Measurements from ENCODE around the gene FTL. TPM values are rescaled to one million over a fixed set of nuclear protein-coding genes. Genes with fewer than 3 reads are reported as not detected.
"Not testable (repeated sequence)": the region's sequence is repeated elsewhere in the genome, so short reads cannot be mapped to it uniquely, and the experiment has no call there.

The FTL gene
- total RNA-seq, 1 experiment from 2014 or later: 2,963 TPM

- no peak for DNase-seq
- H3K4me3 Mint-ChIP-seq (ENCODE audit: unreplicated experiment): no peak overlapping the region
- intact Hi-C loops (cut with micrococcal nuclease; ENCODE audit: unreplicated experiment): no loop called here
- no peaks in the 10 kb centered on the region for H3K9me3 Mint-ChIP-seq (ENCODE audit: unreplicated experiment)
- peaks cover 19% of the 10 kb centered on the region for H3K36me3 Mint-ChIP-seq (ENCODE audit: insufficient read depth, unreplicated experiment)
- H3K27ac Mint-ChIP-seq (ENCODE audit: unreplicated experiment): peak overlapping the region; percentile 45
- POLR2A ChIA-PET: no interaction called here
- H3K36me3 ChIP-seq (ENCODE audit: control insufficient read depth, insufficient read depth, low read length): no peaks in the 10 kb centered on the region
- no peaks in the 10 kb centered on the region for H3K9me3 ChIP-seq
- BruUV-seq (replicated peaks): no TSS peak
- no peaks in the 10 kb centered on the region for H3K27me3 ChIP-seq (replicated peaks; ENCODE audit: control insufficient read depth, insufficient read depth, low read length)
- CTCF ChIA-PET: no interaction called here
- no peaks in the 10 kb centered on the region for H3K27me3 Mint-ChIP-seq (ENCODE audit: insufficient read depth, unreplicated experiment)
- no peaks in the 10 kb centered on the region for H3K4me1 ChIP-seq
- no peak overlapping the region for H3K4me3 ChIP-seq (ENCODE audit: low read depth, low read length)
- no peak for TF ChIP-seq CTCF (IDR thresholded peaks at IDR 0.05; ENCODE audit: insufficient read depth in 1 of 2, low read depth in 1 of 2, low read length in 1 of 2, severe bottlenecking in 1 of 2, unreplicated experiment in 1 of 2)
- H3K4me1 Mint-ChIP-seq (ENCODE audit: low read depth, unreplicated experiment): no peaks in the 10 kb centered on the region
Measured at GRCh38 chr19:48926909-48927308, 38.2 kb upstream of the FTL start.

GRCh38 chr19:48927692-48928091 is 37.4 kb upstream of the FTL start:
- BruUV-seq (replicated peaks); H3K4me1 ChIP-seq; DNase-seq; H3K27me3 ChIP-seq (replicated peaks; ENCODE audit: control insufficient read depth, insufficient read depth, low read length); H3K4me3 Mint-ChIP-seq (ENCODE audit: unreplicated experiment); intact Hi-C loops (cut with micrococcal nuclease; ENCODE audit: unreplicated experiment); H3K36me3 ChIP-seq (ENCODE audit: control insufficient read depth, insufficient read depth, low read length); H3K27ac Mint-ChIP-seq (ENCODE audit: unreplicated experiment); H3K9me3 Mint-ChIP-seq (ENCODE audit: unreplicated experiment); H3K4me3 ChIP-seq (ENCODE audit: low read depth, low read length); H3K4me1 Mint-ChIP-seq (ENCODE audit: low read depth, unreplicated experiment); CTCF ChIA-PET; H3K9me3 ChIP-seq; H3K27me3 Mint-ChIP-seq (ENCODE audit: insufficient read depth, unreplicated experiment): not testable (repeated sequence)
- POLR2A ChIA-PET: interaction anchor here (0.6 kb wide), 2 partner anchors 59 to 132 kb away, joined by 5 to 6 read pairs; no protein-coding TSS in a partner anchor
- peaks cover 14% of the 10 kb centered on the region for H3K36me3 Mint-ChIP-seq (ENCODE audit: insufficient read depth, unreplicated experiment)

GRCh38 chr19:48928164-48929025 is 36.7 kb upstream of the FTL start:
- Histone ChIP-seq H3K36me3 (ENCODE audit: control insufficient read depth, insufficient read depth, low read length) (no peaks in the 10 kb centered on the region), H3K27me3 (replicated peaks; ENCODE audit: control insufficient read depth, insufficient read depth, low read length) (no peaks in the 10 kb centered on the region)
- no peaks in the 10 kb centered on the region for H3K9me3 Mint-ChIP-seq (ENCODE audit: unreplicated experiment)

More at GRCh38 chr19:48928164-48929025, 36.7 kb upstream of the FTL start:
- ChIA-PET CTCF (no interaction called here), POLR2A (interaction anchor here (0.6 to 0.7 kb wide), 3 partner anchors 28 to 133 kb away, joined by 3 to 6 read pairs (median 5); partner anchors contain the start of gene NUCB1)
- H3K27me3 Mint-ChIP-seq (ENCODE audit: insufficient read depth, unreplicated experiment): no peaks in the 10 kb centered on the region
- no peak for TF ChIP-seq CTCF (IDR thresholded peaks at IDR 0.05; ENCODE audit: insufficient read depth in 1 of 2, low read depth in 1 of 2, low read length in 1 of 2, severe bottlenecking in 1 of 2, unreplicated experiment in 1 of 2)
- BruUV-seq (replicated peaks): no TSS peak
- H3K4me1 Mint-ChIP-seq (ENCODE audit: low read depth, unreplicated experiment): no peaks in the 10 kb centered on the region
- H3K36me3 Mint-ChIP-seq (ENCODE audit: insufficient read depth, unreplicated experiment): peaks cover 11% of the 10 kb centered on the region
- Histone ChIP-seq H3K4me1 (no peaks in the 10 kb centered on the region; the same call in 1 of the 2 replicates), H3K9me3 (no peaks in the 10 kb centered on the region), H3K4me3 (ENCODE audit: low read depth, low read length) (no peak overlapping the region)
- DNase-seq: no peak
- intact Hi-C loops (cut with micrococcal nuclease; ENCODE audit: unreplicated experiment): no loop called here
- H3K4me3 Mint-ChIP-seq (ENCODE audit: unreplicated experiment): no peak overlapping the region
- no peak overlapping the region for H3K27ac Mint-ChIP-seq (ENCODE audit: unreplicated experiment)
